Inferior parietal cortex (tissue), 1 donor: ENCODE measurements around the gene VPS25.
"Not testable (repeated sequence)": the region's sequence is repeated elsewhere in the genome, so short reads cannot be mapped to it uniquely, and the experiment has no call there.

ENCODE experiments used
- DNase-seq: peaks from one replicate; pipeline ENCODE4 v3.0.0-alpha.2; 2016; ENCODE audit errors: extremely low spot score

Gene VPS25

DNA sequence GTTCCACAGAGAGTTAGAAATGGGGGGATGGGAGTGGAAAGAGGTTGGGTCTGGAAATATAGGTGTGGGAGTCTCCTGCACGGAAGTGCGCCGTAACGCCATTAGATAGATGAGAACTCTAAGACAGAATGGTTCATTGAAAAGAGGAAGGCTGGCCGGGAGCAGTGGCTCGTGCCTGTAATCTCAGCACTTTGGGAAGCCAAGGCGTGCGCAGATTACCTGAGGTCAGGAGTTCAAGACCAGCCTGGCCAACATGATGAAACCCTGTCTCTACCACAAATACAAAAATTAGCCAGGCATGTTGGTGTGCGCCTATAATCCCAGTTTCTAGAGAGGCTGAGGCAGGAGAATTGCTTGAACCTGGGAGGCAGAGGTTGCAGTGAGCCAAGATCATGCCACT lies 5.2 kb upstream of the VPS25 start:
- DNase-seq, result not testable (repeated sequence)

DNA sequence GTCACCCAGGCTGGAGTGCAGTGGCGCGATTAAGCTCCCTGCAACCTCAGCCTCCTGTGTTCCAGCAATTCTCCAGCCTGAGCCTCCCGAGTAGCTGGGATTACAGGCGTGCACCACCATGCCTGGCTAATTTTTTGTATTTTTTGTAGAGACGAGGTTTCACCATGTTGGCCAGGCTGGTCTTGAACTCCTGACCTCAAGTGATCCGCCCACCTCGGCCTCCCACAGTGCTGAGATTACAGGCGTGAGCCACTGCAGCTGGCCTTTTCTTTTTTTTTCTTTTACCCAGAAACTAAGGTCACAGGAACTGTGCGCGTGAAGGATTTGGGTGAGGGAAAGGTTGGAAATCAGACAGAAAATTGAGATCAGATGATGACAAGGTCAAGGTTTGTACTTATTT lies 3.3 kb upstream of the VPS25 start:
- not testable (repeated sequence) for DNase-seq

DNA sequence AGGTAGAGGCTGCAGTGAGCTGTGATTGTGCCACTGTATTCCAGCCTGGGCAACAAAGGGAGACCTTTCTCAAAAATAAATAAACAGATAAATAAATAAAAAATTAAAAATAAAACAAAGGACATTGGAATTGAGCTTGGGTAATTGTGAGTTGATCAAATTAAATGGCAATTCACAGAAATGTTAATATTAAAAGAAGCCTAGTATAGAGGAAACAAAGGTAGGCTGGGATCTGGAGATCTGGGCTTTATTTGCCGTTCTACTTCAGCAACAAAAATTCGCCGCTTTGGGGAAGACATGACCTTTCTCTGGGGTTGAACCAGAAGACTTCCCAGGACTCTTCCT lies 332 bp upstream of the VPS25 start:
- no peak for DNase-seq

DNA sequence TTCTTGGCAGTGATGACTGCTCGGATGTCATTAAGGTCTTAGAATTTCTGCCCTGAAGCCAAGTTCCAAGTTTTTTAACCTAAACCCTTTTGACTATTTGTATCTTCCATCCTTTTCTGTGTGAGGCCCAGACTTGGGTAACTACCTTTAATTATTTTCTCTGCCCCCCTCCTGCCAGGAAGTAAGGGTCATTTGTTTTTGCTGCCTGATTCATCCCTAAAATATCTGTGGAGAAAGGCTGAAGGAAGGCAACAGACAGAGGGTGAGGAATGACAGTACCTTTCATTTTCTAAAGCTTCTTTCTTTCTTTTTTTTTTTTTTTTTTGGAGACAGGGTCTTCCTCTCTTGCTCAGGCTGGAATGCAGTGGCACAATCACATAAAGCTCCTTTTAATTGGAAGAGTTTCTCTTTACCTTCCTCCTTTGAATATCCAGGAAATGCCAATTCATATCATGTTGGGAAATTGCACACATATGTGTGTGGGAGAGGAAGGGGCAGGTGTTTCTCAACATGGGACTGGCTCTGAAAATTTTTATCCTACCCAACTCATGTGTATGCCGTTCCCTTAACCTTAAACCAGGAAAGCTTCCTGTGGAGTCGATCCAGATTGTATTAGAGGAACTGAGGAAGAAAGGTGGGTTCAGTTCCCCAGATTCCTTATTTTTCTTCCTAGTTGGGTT lies 957 bp downstream of the VPS25 start:
- no peak for DNase-seq

DNA sequence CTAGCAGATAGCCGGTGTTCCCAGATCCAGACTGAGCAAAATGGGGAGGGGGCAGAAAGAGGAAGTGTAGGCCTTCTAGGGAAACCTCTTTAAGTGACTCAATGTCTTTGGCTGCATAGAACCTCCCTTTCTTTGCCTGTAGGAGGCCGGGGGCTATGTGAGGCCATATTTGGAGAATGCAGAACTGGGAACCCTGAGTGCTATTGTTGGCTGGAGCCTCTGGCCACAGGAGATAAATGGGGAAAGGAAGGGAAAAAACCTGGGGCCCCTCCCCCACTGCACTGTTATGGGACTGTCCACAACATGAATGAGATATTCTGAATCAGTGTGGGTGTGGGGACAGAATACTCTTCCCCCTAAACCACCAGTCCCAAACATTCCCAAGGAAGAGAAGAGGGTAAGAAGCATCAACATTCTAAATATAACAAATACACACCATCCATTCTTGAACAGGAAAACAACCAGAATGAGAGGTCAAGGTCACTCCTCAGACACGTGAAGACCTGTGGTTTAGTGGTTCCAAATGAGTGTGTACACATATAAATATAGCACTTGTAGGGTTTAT lies 2.4 kb downstream of the VPS25 start:
- peak; percentile 4 for DNase-seq

DNA sequence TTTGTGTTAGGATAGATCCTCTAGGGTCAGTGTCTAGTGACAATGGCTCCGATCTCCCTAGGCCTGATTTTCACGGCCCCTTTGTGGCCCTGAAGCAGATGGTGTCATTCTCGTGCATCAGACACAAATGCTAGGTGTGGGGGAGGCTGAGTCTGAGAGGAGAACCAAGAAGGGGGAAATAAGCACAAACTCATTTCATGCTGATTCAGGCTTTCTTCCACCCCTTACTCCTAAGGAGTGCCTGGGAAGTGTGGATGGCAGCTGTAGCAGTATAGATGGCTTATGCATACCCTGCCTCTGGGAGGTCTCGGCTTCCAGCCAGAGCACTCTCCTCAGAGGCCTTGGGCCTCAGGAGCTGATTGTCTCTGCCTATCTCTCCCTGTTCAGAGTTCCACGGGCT lies 5.3 kb downstream of the VPS25 start:
- DNase-seq, result no peak

DNA sequence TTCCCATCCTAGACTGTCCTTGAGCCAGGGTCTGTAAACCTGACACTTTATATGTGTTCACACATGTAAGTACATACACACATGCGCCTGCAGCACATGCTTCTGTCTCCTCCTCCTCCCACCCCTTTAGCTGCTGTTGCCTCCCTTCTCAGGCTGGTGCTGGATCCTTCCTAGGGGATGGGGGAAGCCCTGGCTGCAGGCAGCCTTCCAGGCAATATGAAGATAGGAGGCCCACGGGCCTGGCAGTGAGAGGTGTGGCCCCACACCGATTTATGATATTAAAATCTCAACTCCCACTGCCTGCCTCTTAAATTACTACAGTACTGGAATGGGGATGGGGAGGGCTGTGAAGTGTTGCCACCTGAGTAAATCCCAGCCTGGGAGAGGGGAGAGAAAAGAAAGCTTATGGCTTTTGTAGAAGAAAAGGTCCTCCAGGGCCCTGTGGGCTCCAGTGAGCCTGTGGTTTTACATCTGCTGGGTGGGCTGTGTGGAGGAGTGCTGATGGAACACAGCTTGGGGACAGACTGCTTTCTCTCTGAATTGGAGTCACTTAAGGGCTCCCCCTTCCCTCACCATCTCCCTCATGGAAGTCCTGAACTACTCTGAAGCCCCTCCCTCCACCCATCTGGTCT lies 6.2 kb downstream of the VPS25 start:
- no peak for DNase-seq

DNA sequence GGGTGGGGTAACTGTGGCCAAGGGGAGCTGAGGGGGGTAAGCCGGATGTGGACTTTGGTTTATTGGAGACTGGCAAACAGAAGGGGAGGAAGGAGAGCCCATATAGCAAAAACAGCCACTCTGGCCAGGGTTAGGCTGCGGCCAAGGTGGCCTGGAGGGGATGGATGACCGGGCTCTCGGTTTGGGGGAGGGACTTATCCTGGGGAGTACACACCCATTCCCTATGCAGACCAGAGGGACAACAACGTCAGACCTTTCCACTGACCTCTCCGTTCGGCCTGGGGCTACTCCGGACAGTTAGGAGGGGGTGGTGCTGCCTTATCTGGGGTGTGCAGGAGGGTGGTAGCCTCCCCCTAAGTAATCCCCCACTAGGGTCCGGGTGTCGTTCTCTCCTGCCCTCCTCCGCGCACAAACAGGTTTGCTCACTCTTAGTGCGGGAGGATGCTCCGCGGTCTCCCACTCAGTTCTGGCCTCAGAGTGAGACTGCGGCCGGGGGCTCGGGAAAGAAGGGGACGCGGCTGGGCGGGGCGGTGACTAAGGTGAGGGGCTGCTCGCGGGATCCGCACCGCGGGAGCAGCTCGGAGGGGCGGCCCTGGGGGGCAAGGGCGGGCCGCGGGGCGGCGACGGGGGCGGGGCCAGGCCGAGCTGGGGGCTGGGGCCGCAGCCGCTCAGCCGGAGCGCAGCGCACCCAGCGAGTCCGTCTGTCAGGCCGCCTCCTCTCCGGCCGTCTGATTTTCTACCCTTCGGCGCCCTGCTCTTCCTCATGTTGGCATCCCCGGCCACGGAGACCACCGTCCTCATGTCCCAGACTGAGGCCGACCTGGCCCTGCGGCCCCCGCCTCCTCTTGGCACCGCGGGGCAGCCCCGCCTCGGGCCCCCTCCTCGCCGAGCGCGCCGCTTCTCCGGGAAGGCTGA lies 6.9 kb downstream of the VPS25 start, which contains the start of gene WNK4:
WNK4 (plus strand) TSS at position 675 of the 915 bp plus-strand sequence; CDS start at position 764, 89 bp downstream.
- peak; percentile 11 for DNase-seq

DNA sequence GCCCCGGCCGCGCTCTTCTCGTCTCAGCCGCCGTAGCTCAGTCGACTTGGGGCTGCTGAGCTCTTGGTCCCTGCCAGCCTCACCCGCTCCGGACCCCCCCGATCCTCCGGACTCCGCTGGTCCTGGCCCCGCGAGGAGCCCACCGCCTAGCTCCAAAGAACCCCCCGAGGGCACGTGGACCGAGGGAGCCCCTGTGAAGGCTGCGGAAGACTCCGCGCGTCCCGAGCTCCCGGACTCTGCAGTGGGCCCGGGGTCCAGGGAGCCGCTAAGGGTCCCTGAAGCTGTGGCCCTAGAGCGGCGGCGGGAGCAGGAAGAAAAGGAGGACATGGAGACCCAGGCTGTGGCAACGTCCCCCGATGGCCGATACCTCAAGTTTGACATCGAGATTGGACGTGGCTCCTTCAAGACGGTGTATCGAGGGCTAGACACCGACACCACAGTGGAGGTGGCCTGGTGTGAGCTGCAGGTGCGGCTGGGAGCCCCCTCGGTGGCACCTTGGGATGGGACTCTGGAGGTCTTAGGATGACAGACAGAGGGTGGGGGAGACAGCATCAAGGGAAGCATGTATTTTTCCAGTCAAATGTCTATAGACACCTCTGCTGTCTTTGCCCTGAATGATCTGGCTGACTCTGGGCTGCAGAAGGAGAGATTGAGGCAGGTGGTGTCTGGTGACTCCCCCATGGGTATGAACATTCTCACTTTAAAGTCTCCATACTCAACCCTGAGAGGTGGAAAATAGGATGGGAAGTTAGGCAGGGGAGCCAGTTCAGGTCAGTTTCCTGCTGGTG lies 7.8 kb downstream of the VPS25 start:
- no peak for DNase-seq

DNA sequence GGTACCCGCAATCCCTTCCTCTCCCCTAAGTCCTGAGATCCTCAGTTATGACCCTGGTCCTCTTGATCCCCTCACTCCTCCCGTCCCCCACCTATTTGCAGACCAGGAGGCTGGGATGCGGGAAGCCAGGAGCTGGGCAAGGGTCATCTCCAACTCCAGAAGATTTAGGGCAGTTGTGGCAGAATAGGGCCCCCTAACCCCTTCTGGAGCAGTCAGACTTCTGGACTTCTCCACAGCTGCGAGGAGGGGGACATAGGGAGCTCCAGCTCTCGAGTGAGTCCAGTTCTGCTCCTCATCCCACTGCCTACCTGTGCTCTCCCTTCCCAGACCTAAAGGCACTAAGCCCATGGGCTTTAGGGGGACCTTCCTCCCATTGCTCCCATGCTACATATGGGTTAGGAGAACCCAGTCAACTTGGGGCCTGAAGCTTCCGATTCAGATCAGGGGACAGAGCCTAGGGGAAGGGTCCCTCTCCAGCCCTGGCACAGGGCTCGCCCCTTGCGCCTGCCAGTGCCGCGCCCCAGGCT lies 8.5 kb downstream of the VPS25 start:
- DNase-seq, result no peak

DNA sequence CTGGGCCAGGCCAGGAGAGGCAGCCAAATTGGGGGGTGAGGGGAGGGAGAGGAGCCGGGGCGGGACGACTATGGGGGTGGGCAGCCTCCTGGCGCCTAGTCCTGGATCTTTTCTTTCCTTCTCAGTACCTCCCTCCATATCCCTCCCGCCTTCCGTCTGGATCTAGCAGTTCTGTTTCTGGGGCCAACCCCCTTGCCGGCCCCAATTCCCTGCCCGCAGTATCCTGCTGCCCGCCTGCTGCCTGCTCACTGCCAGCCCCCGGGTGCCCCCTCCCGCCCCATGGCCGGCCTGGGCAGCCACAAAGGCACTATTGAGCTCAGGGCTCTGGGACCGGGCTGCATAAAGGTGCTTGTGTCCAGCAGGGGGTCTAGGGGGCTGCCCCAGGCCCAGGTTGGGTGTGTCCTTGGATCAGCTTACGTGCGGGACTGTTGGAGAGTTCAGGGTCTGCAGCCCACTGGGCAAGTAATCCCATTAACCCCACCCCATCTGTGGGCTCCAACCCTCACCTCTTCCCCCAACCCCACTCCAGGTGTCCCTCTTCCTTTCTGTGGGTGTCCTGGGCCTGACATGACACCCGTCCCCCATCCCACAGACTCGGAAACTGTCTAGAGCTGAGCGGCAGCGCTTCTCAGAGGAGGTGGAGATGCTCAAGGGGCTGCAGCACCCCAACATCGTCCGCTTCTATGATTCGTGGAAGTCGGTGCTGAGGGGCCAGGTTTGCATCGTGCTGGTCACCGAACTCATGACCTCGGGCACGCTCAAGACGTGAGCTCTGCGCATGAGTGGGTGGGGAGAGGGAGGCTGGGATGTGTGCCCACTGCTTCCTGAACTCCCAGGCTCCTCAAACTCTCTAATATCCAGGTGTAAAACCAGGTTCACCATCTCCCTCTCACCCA lies 9.2 kb downstream of the VPS25 start:
- no peak for DNase-seq

DNA sequence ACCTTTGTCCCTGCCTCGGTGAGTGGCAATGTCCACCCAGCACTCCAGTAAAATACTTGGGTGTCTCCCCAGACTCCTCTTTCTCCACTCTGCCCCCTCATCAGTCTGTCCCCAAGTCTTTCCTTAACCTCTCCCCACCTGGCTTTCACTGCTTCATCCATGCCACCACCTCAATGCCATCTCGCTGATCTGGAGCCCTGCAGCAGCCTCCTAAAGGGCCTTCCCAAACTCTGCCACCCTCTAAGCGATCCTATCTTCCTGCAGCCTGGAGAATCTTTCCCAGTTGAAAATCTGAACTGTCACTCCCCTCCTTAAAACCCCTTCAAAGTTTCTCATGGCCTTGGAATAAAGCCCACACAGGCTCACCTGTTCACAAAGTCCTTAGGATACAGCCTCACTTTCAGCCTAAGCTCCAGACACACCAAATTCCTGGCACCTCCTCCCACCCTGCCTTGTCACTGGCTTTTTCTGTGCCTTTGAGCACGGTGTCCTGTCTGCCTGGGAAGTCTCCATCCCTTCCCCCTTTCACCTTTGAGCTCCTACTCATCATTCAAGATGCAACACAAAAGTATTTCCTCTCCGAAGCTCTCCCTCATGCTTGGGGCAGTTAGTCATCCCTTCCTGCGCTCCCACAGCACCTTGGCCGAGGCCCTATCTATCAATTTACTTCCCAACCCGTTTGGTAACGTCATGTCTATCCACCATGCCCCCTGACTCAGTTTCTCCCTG lies 10.0 kb downstream of the VPS25 start:
- DNase-seq, result no peak

DNA sequence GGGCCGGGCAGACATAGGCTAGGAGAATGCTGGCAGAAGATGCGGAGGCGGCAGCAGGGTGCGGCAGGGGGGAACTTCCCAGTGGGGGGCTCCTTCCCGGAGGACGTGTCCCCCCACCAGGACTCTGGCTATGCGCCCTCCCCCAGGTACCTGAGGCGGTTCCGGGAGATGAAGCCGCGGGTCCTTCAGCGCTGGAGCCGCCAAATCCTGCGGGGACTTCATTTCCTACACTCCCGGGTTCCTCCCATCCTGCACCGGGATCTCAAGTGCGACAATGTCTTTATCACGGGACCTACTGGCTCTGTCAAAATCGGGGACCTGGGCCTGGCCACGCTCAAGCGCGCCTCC lies 10.5 kb downstream of the VPS25 start:
- DNase-seq, result no peak

DNA sequence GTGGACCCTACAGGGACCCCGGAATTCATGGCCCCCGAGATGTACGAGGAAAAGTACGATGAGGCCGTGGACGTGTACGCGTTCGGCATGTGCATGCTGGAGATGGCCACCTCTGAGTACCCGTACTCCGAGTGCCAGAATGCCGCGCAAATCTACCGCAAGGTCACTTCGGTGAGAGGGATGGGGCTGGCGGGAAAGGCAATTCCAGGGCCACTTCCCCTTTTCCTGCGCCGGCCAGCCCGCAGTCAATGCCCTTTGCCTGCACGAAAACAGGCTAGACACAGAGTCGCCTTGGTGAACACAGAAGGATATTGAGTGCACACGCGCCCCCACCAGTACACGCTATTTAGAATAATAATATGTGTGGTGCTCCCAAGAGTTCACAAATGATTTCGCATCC lies 11.2 kb downstream of the VPS25 start:
- no peak for DNase-seq

DNA sequence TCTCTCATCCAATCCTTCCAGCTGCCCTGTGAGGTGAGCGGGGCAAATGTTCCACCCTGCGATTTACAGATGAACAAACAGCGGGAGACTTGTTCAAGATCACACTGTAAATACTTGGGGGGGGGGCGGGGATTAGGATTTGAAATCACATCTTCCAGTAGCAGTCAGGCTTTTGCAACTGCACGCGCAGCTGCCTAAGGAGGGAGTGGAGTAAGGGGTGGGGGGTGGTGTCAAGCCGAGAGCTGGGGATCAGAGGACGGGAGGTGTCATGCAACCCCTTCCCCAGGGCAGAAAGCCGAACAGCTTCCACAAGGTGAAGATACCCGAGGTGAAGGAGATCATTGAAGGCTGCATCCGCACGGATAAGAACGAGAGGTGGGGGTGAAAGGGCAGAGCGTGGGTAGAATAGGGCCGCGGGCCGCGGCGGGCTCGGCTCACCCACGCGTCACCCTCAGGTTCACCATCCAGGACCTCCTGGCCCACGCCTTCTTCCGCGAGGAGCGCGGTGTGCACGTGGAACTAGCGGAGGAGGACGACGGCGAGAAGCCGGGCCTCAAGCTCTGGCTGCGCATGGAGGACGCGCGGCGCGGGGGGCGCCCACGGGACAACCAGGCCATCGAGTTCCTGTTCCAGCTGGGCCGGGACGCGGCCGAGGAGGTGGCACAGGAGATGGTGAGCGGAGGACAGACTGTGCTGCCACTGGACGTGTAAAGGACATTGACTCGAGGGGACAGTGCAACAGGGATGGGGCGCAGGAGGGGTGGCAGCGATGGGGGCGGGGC lies 11.8 kb downstream of the VPS25 start:
- DNase-seq, result no peak

DNA sequence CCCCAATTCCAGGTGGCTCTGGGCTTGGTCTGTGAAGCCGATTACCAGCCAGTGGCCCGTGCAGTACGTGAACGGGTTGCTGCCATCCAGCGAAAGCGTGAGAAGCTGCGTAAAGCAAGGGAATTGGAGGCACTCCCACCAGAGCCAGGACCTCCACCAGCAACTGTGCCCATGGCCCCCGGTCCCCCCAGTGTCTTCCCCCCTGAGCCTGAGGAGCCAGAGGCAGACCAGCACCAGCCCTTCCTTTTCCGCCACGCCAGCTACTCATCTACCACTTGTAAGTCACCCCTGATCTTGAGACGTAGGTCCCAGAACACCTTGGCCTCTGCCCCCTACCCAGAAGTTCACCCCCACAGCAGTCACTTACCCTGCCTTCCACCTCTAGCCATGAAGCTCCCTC lies 14.0 kb downstream of the VPS25 start:
- DNase-seq, result no peak

DNA sequence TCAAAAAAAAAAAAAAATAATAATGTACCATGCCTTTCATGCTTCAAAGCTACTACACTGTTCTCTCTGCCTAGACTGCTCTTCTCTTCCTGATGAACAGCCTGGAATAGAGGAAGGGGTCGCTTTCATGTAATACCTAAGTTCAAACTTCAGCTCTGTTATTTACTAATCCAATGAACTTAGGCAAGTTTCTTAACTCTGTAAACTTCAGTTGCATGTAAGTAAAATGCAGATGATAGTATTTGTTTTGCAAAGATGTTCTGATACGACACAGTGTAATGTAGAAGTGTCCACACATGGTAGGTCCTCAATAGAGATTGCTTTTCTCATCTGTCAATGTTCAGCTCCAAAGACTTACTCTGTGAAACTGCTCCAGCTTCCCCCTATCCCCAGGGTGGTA lies 18.7 kb downstream of the VPS25 start:
- DNase-seq, result no peak

DNA sequence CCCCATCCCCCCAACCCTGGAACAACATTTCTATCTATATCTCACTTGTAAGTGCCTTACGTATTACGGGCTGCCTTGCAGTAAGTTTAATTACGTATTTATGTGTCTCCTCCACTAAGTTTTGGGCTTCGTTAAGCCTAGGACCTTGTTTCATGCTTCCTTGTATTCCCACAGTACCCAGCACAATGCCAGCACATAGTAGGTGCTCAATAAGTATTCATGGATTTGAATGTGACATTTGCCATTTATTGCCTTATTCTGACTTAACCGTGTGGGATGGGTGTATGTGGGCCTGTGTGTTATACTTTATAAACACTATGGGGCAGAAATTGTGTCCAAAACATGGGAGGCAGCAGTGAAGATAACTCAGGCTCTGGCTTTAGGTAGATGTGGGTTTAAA lies 19.3 kb downstream of the VPS25 start:
- no peak for DNase-seq

DNA sequence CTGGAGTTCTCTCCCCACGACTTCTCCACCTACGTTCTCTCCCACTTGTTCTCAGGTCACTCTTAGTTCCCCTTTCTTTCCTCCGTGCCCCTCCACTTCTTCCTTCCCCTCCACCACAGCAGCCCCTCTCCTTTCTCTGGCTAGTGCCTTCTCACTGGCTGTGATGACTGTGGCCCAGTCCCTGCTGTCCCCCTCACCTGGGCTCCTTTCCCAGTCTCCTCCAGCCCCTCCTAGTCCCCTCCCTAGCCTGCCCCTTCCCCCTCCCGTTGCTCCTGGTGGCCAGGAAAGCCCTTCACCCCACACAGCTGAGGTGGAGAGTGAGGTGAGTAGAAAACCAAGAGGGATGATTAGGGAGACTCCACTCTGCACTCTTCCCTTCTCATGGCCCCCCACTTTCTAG lies 21.8 kb downstream of the VPS25 start:
- no peak for DNase-seq
